H54 (cell line): ENCODE measurements around the gene RTKN2.

Experiments used
- DNase-seq: peaks from one replicate; pipeline ENCODE4 v3.0.0; 2011; ENCODE audit warnings: low spot score, mixed read lengths; ENCODE audit not compliant: insufficient read length
- FAIRE-seq: peaks from 3 replicates; lab custom pipeline; 2011; peaks lifted over from hg19 to GRCh38; lab: Jason Lieb, UNC
- POLR2A ChIP-seq: IDR thresholded peaks from 2 replicates; pipeline ENCODE4 v1.6.1; 2011; ENCODE audit warnings: low read depth, mild to moderate bottlenecking, low read length

RTKN2 gene

GRCh38 chr10:62185919-62186692 is 82.5 kb downstream of the RTKN2 start:
- no peak for DNase-seq
- no peak for TF ChIP-seq POLR2A
- FAIRE-seq: no peak

GRCh38 chr10:62183857-62184795 is 84.5 kb downstream of the RTKN2 start:
- FAIRE-seq: no peak
- no peak for TF ChIP-seq POLR2A

GRCh38 chr10:62183442-62183841 is 85.2 kb downstream of the RTKN2 start:
- TF ChIP-seq POLR2A: no peak
- FAIRE-seq (no peak), DNase-seq (no peak)

More at GRCh38 chr10:62183857-62184795, 84.5 kb downstream of the RTKN2 start:
- no peak for DNase-seq

- no peak for FAIRE-seq
- TF ChIP-seq POLR2A: no peak
- DNase-seq: no peak
Measured at GRCh38 chr10:62182595-62182994, 86.0 kb downstream of the RTKN2 start.

GRCh38 chr10:62182171-62182570 is 86.5 kb downstream of the RTKN2 start:
- DNase-seq (no peak), FAIRE-seq (no peak)
- no peak for TF ChIP-seq POLR2A

- DNase-seq (no peak), FAIRE-seq (no peak)
- no peak for TF ChIP-seq POLR2A
Measured at GRCh38 chr10:62180677-62181076, 88.0 kb downstream of the RTKN2 start.

GRCh38 chr10:62178568-62178967 is 90.1 kb downstream of the RTKN2 start:
- TF ChIP-seq POLR2A: no peak
- DNase-seq: no peak
- FAIRE-seq: peak; percentile 67

- no peak for DNase-seq
- FAIRE-seq: no peak
- TF ChIP-seq POLR2A: no peak
Measured at GRCh38 chr10:62177111-62177510, 91.5 kb downstream of the RTKN2 start.

- FAIRE-seq (peak; percentile 58), DNase-seq (no peak)
- TF ChIP-seq POLR2A: no peak
Measured at GRCh38 chr10:62175251-62175650, 93.4 kb downstream of the RTKN2 start.

- no peak for DNase-seq
- FAIRE-seq: peak; percentile 38
- no peak for TF ChIP-seq POLR2A
Measured at GRCh38 chr10:62172465-62172864, 96.2 kb downstream of the RTKN2 start.

- TF ChIP-seq POLR2A: no peak
- FAIRE-seq (peak; percentile 96), DNase-seq (no peak)
Measured at GRCh38 chr10:62171791-62172190, 96.9 kb downstream of the RTKN2 start.

- no peak for TF ChIP-seq POLR2A
- FAIRE-seq (no peak), DNase-seq (no peak)
Measured at GRCh38 chr10:62170732-62171131, 97.9 kb downstream of the RTKN2 start.

GRCh38 chr10:62166331-62167131 is 102.1 kb downstream of the RTKN2 start:
- TF ChIP-seq POLR2A: no peak
- DNase-seq (no peak), FAIRE-seq (peak; percentile 89)
